ENCODE results near the gene TPGS1.

Gene TPGS1

GRCh38 chr19:522726-523125, 15.4 kb downstream of the TPGS1 start:
- no peak for DNase-seq

GRCh38 chr19:524062-524674, 16.9 kb downstream of the TPGS1 start:
- no peak for DNase-seq

GRCh38 chr19:525029-525428, 17.7 kb downstream of the TPGS1 start:
- DNase-seq, result no peak

- no peak for DNase-seq
These were observed 18.6 kb downstream of the TPGS1 start for GRCh38 chr19:525857-526419.

GRCh38 chr19:530134-531008, 23.1 kb downstream of the TPGS1 start:
- DNase-seq, result no peak

GRCh38 chr19:531009-531752, 23.9 kb downstream of the TPGS1 start:
- peak; percentile 85 for DNase-seq

GRCh38 chr19:531753-532560, 24.7 kb downstream of the TPGS1 start, which contains the start of gene CDC34:
TSS of gene CDC34 (plus strand) at chr19:531760. CDS start at chr19:531932, 172 bp downstream.
- DNase-seq, result no peak

GRCh38 chr19:532561-533363, 25.5 kb downstream of the TPGS1 start:
- DNase-seq, result peak; percentile 33

- no peak for DNase-seq
These were observed 26.2 kb downstream of the TPGS1 start for GRCh38 chr19:533364-534058.

GRCh38 chr19:534088-534487, 26.8 kb downstream of the TPGS1 start:
- DNase-seq, result no peak

GRCh38 chr19:535017-535835, 27.9 kb downstream of the TPGS1 start:
- DNase-seq, result no peak

- DNase-seq, result no peak
These were observed 29.0 kb downstream of the TPGS1 start for GRCh38 chr19:536031-536880.

GRCh38 chr19:536881-537404, 29.6 kb downstream of the TPGS1 start:
- no peak for DNase-seq

GRCh38 chr19:538641-539428, 31.5 kb downstream of the TPGS1 start:
- DNase-seq, result no peak

GRCh38 chr19:539429-540030, 32.2 kb downstream of the TPGS1 start:
- DNase-seq, result no peak

- DNase-seq, result no peak
These were observed 33.8 kb downstream of the TPGS1 start for GRCh38 chr19:540867-541637.
